GM19035 (cell line): ENCODE measurements around the gene CACNA1A.
A peak's percentile ranks its signal among the peaks of the same experiment; 100 is the strongest.
"Not testable (repeated sequence)": the region's sequence is repeated elsewhere in the genome, so short reads cannot be mapped to it uniquely, and the experiment has no call there.

ENCODE experiments used
- ATAC-seq: cut with Tn5 transposase; IDR thresholded peaks from one replicate; pipeline ENCODE4 v1.9.1; 2021; ENCODE audit not compliant: unreplicated experiment

CACNA1A gene

GRCh38 chr19:13282486-13283065 is 223.7 kb downstream of the CACNA1A start:
- ATAC-seq: no peak

DNA sequence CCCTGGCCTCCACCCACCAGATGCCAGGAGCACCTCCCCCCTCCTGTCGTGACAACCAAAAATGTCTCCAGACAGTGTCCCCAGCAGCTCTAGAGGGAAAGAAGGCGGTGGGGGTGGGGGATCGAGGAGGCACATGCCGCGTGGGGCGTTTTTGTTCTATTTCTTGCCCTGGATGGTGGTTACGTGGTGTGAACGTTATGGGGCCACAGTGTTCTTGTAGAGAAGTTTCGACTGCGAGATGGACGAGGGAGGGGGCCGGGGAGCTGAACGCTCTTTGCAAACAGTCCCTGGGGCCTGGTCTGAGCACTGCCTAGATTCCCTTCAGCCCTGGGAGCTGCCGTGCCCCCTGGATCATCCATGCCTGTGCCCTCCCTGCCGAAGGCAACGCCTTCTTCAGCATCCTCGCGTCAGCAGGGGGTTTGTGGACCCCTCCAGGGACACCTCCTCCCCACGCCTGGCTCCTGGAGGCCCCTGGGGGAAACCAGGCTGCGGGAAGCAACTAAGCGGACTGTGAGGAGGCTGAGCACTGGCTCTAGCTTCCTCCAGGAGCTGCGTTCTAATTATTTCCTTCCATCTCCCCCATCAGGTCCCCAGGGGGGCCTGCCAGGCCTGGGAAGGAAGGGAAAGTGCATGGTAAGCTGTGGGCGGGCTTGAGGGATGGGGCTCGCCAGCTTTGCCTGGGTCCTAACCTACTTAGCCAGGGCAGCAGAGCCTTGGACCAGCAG is 224.6 kb downstream of the CACNA1A start:
- ATAC-seq: no peak

GRCh38 chr19:13277104-13277809 is 229.0 kb downstream of the CACNA1A start:
- no peak for ATAC-seq

DNA sequence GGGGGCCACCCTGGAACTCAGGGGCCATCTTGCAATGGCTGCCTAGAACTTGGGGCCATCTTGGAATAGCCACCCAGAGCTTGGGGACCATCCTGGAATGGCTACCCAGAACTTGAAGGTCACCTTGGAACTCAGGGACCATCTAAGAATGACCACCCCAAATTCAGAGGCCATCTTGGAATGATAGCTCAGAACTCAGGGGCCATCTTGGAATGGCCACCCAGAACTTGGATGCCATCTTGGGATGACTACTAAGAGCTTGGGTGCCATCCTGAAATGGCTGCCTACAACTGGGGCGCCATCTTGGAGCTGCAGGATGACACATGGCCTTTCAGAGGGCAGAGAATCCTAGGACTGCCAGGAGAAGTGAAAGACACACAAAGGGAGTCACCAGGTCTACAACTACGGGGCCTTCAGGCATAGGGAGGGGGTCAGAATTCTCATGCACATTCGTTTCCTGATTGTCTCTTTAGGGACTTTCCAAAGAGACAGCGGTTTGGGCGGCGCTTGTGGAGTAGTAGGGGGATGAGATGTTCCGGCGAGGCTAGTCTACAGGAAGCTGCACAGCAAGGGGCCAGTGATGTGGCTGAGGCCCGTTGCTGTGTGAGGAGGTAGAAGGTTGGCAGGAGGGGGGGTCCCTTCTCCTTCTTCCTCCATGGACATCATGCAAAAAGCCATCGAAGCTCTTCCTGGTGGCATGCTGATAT is 231.1 kb downstream of the CACNA1A start:
- ATAC-seq: no peak

- no peak for ATAC-seq
Observed at GRCh38 chr19:13270514-13271105, 235.7 kb downstream of the CACNA1A start.

DNA sequence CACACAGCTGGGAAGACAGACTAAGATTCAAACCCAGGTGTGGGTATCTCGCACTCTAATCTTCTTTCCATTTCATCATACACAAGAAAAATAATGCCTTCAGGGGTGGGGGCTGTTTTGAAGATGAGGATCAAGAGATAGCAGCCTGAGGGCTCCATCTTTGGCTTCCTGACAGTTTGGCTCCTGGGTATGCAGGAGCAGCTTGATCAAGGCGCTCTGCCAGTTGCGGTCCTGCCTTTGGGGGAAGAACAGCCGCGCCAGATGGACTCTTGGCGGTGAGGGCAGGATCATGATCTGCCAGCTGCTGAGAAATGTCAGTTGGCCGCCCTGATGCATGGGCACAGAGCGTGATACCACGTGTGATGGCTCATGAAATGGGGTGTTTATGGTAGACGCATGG is 236.9 kb downstream of the CACNA1A start:
- no peak for ATAC-seq

GRCh38 chr19:13267889-13268288 is 238.4 kb downstream of the CACNA1A start:
- no peak for ATAC-seq

GRCh38 chr19:13267131-13267530 is 239.1 kb downstream of the CACNA1A start:
- ATAC-seq: no peak

- ATAC-seq: no peak
Observed at GRCh38 chr19:13262450-13262849, 243.8 kb downstream of the CACNA1A start.

DNA sequence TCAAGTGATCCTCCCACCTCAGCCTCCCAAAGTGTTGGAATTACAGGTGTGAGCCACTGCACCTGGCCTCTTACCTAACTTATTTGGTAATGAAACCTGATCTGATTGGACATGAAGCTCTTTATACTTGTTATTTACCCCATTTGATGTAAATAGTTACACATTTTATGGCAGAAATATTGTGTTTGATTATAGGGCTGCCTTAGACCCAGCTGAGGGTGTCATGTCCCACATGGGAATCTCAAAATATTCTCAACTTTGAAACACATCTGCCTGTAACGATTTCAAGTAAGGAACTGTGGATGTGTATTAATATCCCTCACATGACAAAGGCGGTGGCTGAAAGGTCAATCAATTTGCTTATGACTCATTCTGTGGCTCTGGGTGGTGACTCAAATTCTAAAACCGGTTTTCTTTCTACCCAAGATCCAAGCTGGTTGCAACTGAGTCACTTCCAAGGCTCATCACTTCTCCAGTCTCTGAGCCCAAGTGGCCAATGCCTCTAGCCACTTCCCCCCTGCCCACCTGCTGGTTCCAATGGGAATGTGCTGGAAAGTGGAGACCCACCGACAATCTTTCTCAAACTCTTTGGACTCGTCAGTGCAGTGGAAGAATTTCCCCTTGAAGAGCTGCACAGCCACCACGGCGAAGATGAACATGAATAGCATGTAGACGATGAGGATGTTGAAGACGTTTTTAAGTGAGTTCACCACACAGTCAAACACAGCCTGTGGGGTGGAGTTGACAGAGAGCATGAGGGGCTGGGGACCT is 245.2 kb downstream of the CACNA1A start:
- ATAC-seq: peak; percentile 65

DNA sequence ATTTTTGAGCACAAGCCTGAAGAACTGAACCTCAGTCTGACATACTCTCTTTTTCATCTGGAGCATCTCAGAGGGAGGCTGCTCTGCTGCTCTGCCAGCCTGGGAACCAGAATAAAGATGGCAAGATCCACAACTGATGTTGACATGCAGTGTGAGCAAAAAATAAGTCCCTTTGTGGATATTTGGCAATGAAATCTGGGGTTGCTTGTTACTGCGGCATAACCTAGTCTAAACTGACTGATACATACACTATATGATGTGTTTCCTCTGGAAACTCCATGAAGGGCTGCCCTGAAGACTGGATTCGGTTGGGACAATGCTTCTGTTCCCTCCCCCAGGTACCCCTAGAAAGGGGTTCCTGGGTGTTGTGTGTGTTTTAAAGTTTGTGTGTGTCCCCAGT is 249.4 kb downstream of the CACNA1A start:
- ATAC-seq: no peak

GRCh38 chr19:13256398-13256797 is 249.9 kb downstream of the CACNA1A start:
- ATAC-seq: not testable (repeated sequence)

- ATAC-seq: no peak
Observed at GRCh38 chr19:13255719-13256059, 250.6 kb downstream of the CACNA1A start.

- no peak for ATAC-seq
Observed at GRCh38 chr19:13255041-13255718, 251.1 kb downstream of the CACNA1A start.

- ATAC-seq: no peak
Observed at GRCh38 chr19:13252569-13253335, 253.5 kb downstream of the CACNA1A start.

DNA sequence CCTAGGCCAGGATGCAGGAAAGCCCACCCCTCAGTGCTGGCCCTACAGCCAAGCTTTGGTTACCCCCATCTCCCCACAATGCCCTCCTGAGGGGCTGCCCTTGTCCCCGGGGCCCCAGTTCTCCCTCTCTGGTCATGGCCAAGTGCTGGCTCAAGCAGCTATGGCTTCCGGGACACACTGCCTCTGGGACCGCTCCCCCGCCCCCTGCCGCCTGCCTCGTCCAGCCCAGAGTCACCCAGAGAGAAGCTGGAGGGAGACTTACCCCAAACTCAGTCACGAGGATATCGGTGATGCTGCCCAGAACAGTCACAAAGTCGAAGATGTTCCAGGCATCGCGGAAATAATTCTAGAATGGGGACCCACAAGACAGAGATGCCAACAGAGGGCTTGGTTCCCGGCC is 261.4 kb downstream of the CACNA1A start:
- no peak for ATAC-seq

GRCh38 chr19:13241231-13242104 is 264.8 kb downstream of the CACNA1A start:
- no peak for ATAC-seq

GRCh38 chr19:13240312-13241022 is 265.8 kb downstream of the CACNA1A start:
- ATAC-seq: no peak
